Fibroblast of pulmonary artery (primary cell): ENCODE results near the gene SLC31A1.

ENCODE experiments used
- DNase-seq: peaks from one replicate; pipeline ENCODE4 v3.0.0-alpha.2; 2010; ENCODE audit warnings: low read depth
- H3K4me3 ChIP-seq: replicated peaks from 2 replicates; pipeline ENCODE4 v1.5.1; 2011; ENCODE audit warnings: low read depth, mild to moderate bottlenecking, control low read depth, low read length, moderate library complexity
- CTCF ChIP-seq: IDR thresholded peaks from 2 replicates; pipeline ENCODE4 v1.5.1; 2011; ENCODE audit warnings: mild to moderate bottlenecking, control low read depth, low read length, inconsistent platforms; ENCODE audit errors: missing control alignments

SLC31A1 gene

GRCh38 chr9:113269355-113269754 lies 48.0 kb downstream of the SLC31A1 start:
- no peak overlapping the region for H3K4me3 ChIP-seq
- no peak for TF ChIP-seq CTCF
- DNase-seq, result no peak

- no peak for DNase-seq
- no peak for TF ChIP-seq CTCF
- H3K4me3 ChIP-seq, result no peak overlapping the region
Measured at GRCh38 chr9:113269871-113270270, 48.5 kb downstream of the SLC31A1 start.

GRCh38 chr9:113274474-113275156 lies 53.3 kb downstream of the SLC31A1 start:
- peak; percentile 68 for DNase-seq
- peak overlapping the region; percentile 96 for H3K4me3 ChIP-seq
- TF ChIP-seq CTCF, result peak; percentile 65

GRCh38 chr9:113275157-113276131 lies 54.1 kb downstream of the SLC31A1 start, which contains the start of the genes CDC26 and PRPF4:
TSS of gene CDC26 (minus strand) at chr9:113275572. CDS start at chr9:113272507, 3,065 bp downstream.
TSS of gene PRPF4 (plus strand) at chr9:113275658. CDS start at chr9:113275744, 86 bp downstream.
- H3K4me3 ChIP-seq, result peak within 1 kb of the TSS; percentile 96
- no peak for TF ChIP-seq CTCF
- peak; percentile 99 for DNase-seq

- no peak for TF ChIP-seq CTCF
- DNase-seq, result no peak
- no peak overlapping the region for H3K4me3 ChIP-seq
Measured at GRCh38 chr9:113278840-113279239, 57.5 kb downstream of the SLC31A1 start.

GRCh38 chr9:113281356-113281755 lies 60.0 kb downstream of the SLC31A1 start:
- H3K4me3 ChIP-seq, result no peak overlapping the region
- no peak for DNase-seq
- TF ChIP-seq CTCF, result no peak
